Measurements from ENCODE around the gene SPDYA.
A peak's percentile ranks its signal among the peaks of the same experiment; 100 is the strongest.

Gene SPDYA

GRCh38 chr2:28828382-28828781 lies 17.7 kb downstream of the SPDYA start:
- no peak for DNase-seq

- no peak for DNase-seq
Observed at GRCh38 chr2:28833740-28834470, 23.3 kb downstream of the SPDYA start.

DNA sequence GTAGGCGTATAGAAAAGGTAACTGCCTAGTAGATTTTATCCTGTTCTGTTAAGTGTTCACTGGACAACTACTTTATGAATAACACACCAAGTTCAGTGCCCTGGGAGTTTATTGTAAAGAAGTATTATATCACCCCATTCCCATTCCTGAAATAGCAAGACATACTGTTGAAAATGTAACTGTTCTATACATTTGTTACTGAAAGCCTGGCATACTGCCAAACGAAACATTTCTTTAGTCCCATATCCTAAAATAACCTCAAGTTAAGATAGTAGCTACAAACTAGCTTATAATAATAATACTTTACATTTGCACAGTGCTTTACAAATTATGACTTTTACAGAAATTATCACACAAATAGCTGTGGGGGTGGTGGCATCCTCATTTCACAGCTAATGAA lies 25.1 kb downstream of the SPDYA start:
- DNase-seq, result no peak

DNA sequence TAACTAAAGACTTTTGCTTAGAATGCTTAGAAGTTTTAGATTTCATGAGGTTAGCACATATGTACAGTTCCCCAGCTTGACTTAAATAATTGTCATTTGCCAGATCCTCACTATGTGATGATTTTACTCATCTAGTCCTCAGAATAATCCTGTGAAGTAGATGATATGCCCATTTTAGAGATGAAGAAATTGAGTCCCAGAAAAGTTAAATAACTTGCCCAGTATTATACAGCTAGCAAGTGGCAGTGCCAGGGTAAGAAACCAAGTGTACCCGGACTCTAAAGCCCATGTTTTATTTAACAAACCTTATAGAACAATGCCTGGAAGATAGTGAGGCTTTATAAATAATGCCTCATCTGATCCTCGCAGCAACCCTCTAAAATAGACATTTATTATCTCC lies 28.3 kb downstream of the SPDYA start:
- DNase-seq, result no peak

- no peak for DNase-seq
Observed at GRCh38 chr2:28842042-28842441, 31.4 kb downstream of the SPDYA start.

DNA sequence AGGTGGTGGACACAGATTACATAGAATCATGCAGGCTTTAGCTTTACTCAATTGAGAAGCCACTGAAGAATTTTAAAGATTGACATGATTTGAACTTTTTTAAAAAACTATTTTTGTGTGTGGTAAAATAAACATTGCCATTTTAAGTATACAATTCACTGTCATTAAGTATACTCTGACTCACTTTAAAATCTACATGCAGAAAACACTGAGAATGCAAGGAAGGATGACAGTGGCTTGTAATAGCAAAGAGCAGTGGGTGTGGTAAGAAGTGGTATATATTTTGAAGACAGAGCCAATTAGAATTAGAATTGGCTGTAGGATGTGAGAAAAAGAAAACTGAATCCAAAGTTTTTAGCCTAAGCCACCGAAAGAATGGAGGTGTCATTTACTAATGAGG lies 44.6 kb downstream of the SPDYA start:
- DNase-seq, result no peak

DNA sequence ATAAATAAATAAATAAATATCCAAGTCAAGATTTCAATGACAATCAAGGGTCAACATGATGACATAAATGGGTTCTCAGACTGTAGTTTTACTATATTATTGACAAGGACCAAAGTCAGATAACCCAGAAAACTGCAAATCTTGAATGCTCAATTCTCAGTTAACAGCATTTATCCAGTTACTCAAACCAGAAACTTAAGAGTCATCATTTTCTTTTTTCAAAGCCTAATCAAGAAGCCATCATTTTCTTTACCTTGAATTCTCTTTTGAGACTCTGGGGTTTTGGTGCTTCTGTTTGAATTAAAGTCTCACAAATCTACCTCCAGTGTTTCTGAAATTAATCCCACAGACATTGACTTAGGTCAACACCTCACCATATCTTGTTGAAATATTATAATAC lies 45.3 kb downstream of the SPDYA start:
- no peak for DNase-seq

DNA sequence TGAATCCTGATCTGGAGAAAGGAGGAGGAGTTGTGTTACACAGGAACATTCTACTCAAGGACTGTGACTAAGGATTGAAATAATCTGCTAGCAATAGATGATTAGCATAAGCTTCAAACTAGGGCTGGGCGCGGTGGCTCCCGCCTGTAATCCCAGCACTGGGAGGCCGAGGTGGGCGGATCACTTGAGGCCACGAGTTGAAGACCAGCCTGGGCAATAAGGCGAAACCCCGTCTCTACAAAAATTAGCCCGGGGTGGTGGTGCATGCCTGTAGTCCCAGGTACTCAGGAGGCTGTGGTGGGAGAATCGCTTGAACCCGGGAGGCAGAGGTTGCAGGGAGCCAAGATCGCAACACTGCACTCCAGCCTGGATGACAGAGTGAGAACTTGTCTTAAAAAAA lies 58.0 kb downstream of the SPDYA start:
- no peak for DNase-seq

DNA sequence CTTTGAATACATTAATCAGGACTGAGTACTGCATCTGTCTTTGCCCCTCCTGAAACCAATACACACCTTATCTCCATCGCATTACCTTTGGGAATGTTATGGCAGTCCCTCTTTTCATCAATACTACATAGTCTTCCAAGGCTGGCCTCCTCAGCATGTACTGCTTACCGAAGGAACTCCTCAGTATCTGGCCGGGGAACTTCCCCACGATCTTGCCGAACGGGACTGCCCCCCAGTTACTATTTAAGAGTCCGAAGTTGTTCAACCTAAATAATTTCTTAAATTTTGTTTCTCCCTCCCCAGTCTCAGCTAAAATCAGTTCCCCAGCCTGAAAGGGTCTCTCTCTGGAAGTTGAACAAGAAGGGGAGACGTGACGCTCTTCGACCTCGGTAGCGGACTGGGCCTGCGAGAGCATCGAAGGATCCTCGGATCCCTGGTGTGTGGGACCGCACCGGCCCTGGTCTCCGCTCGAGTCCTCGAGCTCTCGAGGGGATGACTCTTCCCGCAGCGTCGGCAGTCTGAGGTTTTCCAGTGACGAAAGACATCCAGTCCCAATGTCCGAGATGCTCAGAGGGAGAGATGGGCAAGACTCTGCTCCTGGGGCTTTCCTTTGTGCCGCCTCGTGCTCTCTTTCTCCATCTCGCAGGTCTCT lies 59.0 kb downstream of the SPDYA start:
- DNase-seq, result no peak

GRCh38 chr2:28870146-28870891 lies 59.7 kb downstream of the SPDYA start, which contains the start of gene TRMT61B:
TSS of gene TRMT61B (minus strand) at chr2:28870309. CDS start at chr2:28870277, 32 bp downstream.
- peak; percentile 87 to 94 for DNase-seq

- no peak for DNase-seq
Observed at GRCh38 chr2:28871620-28872019, 61.0 kb downstream of the SPDYA start.

- DNase-seq, result no peak
Observed at GRCh38 chr2:28880193-28880592, 69.6 kb downstream of the SPDYA start.

DNA sequence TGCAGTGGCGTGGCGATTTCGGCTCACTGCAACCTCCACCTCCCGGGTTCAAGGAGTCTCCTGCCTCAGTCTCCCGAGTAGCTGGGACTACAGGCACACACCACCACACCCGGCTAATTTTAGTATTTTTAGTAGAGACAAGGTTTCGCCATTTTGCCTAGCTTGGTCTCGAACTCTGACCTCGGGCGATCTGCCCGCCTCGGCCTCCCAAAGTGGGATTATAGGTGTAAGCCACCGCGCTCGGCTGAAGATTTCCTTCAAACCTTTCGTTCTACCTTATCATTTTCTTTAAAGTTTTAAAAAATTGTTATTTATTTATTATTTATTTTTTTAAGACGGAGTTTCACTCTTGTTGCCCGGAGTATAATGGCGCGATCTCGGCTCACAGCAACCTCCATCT lies 82.9 kb downstream of the SPDYA start:
- DNase-seq, result no peak

DNA sequence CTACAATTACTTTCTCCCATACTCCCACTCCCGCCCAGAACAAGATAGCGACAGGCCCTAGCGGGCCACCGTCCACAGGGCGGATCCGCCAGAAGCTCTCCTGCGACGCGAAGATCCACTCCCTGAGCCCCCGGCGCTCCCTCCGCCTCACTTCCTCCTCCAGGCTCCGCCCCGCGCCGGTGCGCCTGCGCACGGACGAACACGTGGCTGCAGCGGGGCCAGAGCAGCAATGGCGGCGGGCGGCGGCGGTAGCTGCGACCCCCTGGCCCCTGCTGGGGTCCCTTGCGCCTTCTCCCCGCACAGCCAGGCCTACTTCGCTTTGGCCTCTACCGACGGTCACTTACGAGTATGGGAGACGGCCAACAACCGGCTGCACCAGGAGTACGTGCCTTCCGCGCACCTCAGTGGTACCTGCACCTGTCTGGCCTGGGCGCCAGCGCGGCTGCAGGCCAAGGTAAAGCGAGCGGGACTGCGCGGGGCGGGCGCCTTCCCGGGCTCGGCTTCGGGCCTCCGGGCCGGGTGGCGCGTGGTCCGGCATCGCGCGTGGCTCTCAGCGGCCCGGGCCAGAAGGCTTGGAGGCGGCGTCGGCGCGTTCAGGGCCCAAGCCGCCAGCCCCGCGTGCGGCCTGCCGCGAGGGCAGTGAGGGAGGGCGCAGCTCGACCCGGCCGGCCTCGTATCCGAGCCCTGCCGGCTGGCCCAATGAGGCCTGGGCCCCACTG lies 84.0 kb downstream of the SPDYA start, which contains the start of gene WDR43:
Gene WDR43 (plus strand): TSS at position 198 of the 719 bp plus-strand sequence. CDS start 32 bp downstream, at position 230.
- DNase-seq, result peak; percentile 96 to 99

GRCh38 chr2:28895189-28895893 lies 84.7 kb downstream of the SPDYA start:
- DNase-seq, result peak in 1 of 2 experiments; percentile 31

DNA sequence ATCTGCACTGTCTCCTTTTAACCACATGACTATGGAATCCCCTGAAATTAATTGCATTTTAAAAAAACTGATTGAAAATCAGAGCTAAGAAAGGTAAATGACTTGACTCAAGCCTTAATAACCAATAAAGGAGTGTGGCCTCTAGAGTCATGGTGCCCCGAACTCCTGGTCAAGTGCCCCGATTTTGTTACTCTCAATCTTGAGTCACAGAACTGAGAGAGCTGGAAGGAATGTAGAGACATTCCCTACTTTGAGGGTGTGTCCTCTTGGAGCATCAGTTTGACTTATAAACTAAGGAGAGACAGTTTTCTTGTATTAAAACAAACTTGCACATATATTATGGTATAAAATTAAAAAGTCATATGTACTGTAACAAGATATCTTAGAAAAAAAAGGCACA lies 86.3 kb downstream of the SPDYA start:
- DNase-seq, result no peak

DNA sequence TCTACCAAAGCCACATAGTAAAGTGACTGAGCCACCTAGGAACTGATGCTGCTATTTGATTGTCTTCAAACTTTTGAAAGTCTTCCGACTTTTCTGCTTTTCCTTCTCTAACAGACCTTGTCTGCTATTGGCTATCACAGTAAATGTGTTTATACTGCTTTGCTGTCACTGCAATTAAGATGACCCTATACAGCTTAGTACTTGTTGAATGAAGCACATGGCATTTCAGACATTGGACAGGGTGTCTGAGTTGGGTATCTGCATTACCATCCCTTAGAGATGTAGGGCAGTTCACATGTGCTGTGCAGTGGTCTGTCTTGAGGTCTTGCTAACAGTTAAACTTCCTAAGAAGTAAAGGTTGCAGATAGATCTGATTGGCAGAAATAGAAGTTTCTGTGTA lies 87.4 kb downstream of the SPDYA start:
- no peak for DNase-seq
